CD4-positive, alpha-beta T cell treated with Interleukin-15 for 4 hours (primary cell): ENCODE data around the gene SLC16A10.
"Not testable (repeated sequence)": the region's sequence is repeated elsewhere in the genome, so short reads cannot be mapped to it uniquely, and the experiment has no call there.

ENCODE experiments used
- DNase-seq: peaks from one replicate; pipeline ENCODE4 v3.0.0-alpha.2; 2020; ENCODE audit warnings: low spot score

SLC16A10 gene, protein sequence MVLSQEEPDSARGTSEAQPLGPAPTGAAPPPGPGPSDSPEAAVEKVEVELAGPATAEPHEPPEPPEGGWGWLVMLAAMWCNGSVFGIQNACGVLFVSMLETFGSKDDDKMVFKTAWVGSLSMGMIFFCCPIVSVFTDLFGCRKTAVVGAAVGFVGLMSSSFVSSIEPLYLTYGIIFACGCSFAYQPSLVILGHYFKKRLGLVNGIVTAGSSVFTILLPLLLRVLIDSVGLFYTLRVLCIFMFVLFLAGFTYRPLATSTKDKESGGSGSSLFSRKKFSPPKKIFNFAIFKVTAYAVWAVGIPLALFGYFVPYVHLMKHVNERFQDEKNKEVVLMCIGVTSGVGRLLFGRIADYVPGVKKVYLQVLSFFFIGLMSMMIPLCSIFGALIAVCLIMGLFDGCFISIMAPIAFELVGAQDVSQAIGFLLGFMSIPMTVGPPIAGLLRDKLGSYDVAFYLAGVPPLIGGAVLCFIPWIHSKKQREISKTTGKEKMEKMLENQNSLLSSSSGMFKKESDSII

DNA sequence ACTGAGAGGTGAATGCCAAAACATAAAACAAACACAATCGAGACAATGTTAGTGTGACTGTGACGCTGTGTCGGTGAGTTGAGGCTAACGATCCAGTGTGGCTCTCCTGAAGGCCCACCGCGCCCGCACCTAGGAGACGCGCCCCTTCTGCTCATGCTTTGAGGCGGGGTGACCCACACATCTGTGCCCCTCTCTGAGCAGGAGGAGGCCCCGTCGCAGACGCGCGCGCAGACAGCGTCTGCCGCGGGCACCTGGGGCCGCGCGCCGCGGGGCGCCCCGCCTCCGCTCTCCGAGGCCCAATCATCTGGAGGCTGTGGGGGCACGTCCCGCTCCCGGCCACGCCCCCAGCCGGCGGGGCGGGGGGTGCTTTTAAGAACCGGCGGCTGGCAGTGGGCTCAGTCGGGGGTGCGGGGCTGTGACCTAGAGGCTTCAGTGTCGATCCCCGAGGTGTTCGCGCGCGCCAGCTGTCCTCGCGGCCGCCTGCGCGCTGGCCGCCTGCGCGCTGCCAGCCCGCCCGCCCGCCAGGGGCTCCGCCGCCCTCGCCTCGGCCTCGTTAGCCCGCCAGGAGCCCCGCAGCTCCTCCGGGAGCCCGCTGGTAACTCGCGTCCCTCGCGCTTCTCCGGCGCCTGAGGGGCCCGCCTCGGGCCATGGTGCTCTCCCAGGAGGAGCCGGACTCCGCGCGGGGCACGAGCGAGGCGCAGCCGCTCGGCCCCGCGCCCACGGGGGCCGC, at the start of gene SLC16A10:
Gene SLC16A10, plus strand, starts transcription at position 398 of the 730 bp plus-strand sequence. Its CDS starts 250 bp downstream, at position 648.
- peak; percentile 69 for DNase-seq

DNA sequence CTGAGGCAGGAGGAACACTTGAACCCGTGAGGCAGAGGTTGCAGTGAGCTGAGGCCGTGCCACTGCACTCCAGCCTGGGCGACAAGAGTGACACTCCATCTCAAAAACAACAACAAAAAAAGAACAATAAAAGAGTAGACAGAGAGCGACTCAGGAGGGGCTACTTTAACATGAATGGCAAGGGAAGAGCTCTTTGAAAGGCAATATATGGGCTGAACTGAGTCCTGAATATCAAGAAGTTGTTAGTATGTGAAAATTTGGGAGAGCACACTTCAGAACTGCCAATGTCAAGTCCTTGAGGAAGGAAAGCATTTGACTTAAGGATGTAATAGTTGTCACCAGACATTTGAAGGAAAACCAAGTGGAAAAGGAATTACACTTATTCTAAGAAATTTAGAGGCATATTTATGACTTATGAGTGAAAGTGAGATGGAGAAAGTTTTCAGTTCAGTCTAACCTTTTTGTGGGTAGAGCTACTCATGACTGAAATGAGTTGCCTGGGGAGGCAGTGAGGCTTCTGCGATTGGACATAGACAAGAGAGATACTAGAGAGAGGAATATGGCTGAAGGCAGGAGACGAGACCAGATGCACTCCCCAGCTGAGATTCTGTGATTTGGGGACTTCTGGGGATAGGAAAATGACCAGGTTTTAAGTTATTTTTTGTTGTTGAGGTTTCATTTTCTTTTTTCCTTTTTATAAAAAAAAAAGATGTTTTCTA, 48.6 kb upstream of the SLC16A10 start:
- no peak for DNase-seq

DNA sequence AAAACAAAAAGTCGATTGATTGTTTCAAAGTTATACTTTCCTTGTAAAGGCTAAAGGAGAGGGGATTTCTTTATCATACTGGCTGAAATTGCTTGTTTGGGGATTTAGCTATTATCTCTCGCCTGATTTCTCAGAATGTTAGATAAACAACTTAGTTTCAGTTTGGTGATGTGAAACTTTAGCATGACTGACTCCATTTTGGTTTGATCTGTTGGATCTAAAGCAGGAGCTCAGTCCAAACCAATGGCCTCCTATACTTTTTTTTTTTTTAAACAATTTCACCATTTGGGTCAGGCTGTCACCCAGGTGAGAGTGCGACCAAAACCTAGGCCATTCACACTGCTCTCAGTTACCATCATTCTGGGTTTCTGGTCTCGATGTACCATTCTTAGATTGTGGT, 45.4 kb upstream of the SLC16A10 start:
- DNase-seq = no peak

DNA sequence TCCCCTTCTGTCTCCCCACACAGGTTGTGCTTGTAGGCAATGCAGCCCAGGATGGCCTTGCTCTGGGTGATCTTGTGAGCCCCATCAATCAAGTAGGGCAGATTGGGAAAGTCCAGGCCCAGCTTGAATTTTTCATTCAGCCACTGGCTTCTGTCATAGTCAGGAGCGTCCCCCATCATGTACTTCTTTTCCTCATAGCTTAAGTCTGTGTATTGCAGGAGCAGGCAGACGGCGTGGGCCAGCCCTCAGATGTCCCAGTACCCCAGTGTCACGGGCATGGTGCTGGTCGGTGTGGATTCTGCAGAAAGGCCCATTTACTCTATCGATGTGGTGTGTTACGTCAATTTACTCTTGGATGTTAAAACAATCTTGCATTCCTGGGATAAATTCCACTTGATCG, 40.1 kb upstream of the SLC16A10 start:
- DNase-seq = no peak

DNA sequence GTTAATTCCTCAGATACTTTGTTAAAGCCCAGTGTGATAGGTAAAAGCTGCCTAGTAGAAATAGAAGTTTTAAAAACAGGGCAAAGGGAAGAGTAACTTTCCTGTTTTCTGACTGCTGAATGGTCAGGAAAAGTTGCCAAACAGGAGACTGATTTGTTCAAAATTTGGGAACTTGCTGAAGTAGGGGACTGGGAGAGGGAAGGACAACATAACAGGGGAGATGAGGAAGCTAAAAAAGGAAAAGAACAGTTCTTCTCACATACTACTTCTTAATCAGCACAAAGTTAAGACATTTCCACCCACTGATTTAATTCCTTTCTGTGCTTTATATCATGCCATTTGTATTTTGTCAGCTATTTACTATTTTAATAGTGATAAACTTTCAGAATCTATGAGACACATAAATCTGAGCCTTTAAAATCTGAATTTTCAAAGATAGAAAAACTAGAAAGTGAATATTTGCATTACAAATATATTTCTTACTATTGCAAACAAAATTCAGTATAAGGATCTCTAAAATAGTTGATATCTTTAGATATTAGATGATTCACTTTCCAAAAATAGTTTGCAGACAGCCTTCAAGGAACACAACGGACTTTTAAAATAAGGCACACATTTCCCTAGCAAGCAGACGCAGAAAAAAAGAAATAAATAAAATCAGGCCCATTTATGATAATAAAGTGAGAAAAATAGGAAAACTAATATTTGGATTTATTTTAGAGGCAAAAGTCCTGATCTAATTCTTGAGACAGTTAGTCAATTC, 36.9 kb upstream of the SLC16A10 start:
- no peak for DNase-seq

DNA sequence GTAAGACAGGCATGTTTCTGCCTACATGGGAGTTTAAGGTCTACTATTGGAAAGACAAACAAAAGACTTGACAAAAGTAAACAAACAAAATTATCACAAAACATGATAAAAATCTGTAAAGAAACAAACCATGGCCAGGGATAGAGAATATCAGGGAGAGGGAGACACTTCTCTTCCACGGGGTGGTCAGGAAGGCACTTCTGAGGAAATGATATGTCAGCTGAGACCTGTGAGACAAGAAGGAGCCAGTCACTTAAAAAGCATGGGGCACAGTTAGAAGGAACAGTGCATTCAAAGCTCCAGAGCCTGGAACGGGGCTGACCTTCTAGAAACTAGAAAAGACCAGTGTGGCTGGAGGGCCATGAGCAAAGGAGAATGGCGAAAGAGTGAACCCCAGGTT, 35.1 kb upstream of the SLC16A10 start:
- no peak for DNase-seq

DNA sequence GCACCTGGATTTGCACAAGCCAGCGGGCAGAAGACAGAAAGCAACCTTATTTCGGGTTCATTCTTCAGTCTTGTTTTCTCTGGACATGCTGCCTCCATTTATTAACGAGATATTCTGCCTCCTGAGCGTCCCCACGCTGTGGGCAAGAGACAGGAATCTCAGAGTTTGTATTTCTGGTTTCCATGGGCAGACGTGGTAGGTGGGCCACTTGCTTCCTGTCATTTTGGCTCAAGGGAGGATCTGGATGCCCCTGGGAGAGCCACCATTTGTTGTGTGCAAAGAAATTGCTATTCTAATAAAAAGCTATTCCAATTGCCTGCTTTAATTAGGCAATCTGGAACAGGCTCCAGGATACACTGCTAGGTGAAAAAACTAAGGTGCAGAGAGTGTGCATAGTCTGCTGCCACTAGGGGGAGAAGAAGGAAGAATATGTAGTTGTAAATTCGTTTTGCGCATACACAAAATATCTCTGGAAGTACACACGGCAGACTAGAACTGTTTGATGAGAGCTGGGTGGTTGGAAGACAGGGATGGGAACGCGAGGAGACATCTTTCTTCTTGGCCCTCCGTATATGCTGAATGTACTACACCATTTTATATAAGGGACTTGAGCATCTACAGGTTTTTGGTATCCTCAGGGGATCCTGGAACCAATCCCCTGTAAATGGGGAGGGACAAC, 30.1 kb upstream of the SLC16A10 start:
- peak; percentile 10 for DNase-seq

DNA sequence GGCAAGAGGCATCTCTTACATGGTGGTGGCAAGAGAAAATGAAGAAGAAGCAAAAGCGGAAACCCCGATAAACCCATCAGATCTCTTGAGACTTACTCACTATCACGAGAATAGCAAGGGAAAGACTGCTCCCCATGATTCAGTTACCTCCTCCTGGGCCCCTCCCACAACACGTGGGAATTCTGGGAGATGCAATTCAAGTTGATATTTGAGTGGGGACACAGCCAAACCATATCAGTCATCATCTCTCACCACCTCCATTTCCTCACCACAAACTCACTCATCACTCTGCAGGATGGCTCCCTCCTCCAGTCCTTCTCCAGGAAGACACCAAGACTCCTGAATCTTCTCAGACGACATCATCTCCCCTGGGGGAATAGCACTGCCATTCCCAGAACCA, 25.8 kb upstream of the SLC16A10 start:
- DNase-seq = no peak

DNA sequence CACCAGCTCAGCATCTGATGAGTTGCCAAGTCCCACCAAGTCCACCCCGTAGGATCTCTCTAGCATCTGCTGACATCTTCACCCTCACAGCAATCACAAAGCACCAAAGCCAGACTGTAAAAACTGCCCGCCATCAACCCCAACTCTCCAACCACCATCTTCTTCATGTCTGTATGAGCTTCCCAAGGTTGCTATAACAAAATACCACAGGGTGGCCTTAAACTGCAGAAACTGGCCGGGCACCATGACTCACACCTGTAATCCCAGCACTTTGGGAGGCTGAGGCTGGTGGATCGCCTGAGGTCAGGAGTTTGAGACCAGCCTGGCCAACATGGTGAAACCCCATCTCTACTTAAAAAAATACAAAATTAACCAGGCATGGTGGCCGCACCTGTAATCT, 25.3 kb upstream of the SLC16A10 start:
- not testable (repeated sequence) for DNase-seq

DNA sequence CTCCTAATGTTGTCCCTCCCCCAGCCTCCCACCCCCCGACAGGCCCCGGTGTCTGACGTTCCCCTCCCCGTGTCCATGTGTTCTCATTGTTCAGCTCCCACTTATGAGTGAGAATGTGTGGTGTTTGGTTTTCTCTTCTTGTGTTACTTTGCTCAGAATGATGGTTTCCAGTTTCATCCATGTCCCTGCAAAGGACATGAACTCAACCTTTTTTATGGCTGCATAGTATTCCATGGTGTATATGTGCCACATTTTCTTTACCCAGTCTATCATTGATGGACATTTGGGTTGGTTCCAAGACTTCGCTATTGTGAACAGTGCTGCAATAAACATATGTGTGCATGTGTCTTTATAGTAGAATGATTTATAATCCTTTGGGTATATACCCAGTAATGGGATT, 24.4 kb upstream of the SLC16A10 start:
- not testable (repeated sequence) for DNase-seq

DNA sequence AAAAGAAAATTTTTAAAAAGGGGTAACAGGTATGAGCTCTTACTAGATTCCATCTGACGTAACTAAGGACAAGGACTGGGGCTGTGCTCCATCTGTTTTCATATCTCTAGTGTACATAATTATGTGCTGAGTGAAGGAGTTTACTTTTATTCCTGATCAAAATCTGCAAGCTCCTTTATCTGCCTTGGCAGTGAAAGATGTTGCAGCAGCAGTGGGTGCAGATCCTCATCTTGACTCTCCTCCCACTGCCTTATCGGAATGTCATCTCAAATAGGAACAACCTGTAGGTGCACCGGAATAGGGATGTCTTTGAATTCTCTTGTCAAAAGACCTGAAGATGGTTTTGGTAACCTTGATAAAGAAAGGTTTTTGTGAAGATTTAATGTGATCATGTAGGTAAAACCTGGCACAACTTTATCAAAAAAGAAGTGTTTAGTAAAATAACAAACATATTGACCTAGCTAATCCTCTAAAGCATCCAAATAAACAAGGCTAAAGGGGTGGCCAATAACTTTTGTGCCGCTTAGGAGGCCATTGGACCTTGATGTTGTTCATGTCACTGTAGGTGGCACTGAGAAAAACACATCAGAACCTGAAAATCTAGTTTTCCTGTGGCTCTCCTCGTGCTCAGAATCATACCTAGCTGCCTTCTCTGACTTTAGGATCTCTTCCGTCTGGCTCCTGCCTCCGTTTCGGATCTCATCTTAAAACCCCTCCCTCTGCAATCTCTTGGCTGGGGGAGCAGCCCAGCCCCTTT, 19.0 kb upstream of the SLC16A10 start:
- no peak for DNase-seq

DNA sequence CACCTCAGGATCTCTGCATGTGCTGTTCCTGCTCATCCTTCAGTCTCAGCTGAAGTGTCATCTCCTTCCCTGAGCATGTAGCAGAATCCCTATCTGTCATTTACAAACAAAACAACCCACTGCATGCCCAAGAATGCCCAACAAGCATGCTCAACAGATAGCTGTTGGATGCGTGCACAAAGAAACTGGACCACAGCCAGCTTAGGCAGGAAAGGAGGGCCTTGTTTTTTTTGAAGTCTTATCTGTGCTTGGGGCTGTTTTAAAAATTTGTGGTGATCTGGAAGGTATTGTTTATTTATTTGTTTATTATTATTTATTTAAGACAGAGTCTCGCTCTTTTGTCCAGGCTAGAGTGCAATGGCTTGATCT, 18.5 kb upstream of the SLC16A10 start:
- no peak for DNase-seq

DNA sequence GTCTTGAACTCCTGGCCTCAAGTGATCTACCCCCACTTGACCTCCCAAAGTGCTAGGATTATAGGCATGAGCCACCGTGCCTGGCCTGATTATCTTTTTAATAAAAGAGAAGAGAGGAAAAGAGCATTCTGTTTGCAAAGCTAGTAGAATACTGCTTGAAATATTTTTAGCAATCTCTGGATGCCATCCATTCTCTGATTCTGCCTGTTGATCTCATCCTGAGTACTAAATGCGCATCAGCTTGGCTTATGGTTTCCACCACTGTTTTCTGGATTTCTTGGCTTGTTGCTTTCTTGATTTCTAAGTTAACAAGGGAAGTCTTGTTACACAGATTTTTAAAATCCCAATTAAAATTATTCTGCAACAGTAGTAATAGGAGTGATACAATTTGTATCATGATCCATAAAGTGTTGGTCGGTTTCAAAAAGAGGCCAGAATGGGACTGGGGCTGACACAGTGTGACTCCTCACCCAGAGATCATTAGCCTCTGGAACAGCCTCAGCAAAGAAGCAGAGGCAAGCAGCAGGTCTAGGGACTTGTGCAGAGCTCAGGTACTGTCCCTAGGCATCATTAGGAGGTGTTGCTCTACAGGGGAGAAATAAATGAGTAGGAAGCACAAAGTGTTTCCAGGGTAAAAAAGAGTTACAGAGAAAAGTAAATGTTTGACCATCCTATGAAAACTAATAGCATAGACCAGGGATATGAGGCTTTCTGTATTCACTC, 17.8 kb upstream of the SLC16A10 start:
- no peak for DNase-seq

DNA sequence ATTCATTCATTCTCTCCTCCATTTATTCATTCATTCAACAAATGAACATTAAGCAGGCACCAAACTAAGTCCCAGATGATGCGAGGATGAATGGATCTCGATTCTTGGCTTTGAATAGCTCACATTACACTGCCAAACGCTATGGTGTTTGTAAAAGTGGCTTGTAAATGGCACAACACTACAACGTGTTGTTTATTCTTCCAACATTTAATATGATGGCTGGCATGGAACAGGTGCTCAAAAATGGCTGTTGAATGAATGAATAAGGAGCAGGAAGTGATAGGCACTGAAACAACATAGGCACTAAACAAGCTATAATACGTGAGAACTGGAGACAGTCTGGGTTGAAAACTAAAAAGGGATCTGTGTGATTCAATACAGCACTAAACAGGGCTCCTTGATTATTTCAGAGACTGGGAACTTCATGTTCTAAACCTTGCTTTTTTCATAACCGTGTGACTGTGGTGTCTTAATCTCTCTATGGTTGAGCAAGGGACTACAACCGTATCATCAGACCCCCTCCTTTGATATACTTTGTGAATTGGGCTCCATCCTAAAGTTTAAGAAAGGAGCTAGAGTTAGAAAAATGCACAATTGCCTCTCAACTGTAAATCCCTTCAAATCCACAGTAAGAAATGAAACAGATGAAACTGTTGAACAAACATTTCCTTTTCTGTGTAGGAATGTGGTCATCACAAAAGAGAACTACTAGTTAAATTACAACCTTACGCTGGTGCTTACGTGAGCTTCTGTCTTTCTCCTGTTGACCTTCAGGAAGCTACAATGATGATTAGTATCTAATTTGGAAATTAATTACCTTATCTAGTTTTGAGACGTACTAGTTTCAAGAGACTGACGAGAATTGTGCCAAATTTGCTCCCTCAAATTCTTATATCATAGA, 16.9 kb upstream of the SLC16A10 start:
- DNase-seq = no peak

DNA sequence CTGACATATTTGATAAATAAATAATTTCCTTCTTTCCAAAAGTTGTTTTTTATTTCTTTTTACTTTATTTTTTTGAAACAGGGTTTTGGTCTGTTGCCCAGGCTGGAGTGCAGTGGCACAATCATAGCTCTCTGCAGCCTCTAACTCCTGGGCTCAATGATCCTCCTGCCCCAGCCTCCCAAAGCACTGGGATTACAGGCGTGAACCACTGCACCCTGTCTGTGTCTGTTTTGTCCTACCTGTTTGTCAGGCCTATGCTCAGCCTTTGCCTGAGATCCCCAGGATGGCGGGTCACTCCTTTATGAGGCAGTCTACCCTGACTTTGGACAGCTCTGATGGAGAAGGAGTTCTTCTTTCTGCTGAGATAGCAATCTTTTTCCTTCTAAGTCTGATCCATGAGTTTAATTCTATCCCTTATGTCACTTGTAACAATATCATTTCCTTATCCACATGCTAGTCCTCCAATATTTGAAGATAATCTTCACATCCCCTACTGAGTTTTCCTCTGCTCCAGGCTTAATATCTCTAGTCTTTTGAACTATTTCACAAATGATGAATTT, 14.4 kb upstream of the SLC16A10 start:
- no peak for DNase-seq

DNA sequence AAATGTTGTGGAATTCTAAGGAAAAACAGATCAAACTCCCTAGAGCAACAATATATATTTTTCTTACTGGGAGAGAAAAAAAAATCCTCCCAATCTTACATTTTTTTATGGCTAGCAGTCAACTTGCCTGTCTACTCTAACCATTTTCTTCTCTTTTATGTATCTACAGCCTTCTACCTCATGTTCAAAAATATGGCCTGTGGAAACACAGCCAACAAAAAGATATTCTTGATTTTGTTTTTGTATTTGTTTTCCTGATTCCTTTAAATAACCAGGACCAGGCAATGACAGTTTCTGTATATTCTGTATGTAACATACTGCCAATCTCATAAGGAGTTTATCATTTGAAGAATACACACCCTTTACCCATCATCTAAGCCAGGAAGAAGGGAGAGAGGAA, 13.0 kb upstream of the SLC16A10 start:
- no peak for DNase-seq

DNA sequence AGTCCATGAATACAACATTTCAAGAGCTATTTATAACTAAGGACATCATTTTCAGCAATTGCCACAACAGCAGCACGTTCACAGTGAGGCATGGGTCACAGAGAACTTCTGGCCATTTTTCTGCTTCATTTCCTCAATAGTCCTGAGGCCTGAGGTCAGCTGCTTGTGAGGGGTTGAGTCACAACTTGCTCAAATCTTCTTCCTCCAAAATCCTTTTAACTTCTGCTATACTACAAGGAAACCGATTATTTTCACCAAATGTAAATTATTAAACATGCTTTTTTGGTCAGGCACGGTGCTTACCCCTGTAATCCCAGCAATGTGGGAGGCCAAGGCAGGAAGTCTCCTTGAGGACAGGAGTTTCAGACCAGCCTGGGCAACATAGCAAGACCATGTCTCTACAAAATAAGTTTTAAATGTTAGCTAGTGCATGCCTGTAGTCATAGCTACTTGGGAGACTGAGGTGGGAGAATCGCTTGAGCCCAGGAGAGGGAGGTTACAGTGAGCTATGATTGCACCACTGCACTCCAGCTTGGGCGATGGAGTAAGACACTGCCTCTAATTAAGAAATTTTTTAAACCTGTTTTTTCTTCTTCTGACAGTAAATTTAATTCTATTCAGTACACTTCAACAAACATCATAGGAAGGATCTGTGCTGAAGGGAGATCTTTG, 11.1 kb upstream of the SLC16A10 start:
- no peak for DNase-seq

DNA sequence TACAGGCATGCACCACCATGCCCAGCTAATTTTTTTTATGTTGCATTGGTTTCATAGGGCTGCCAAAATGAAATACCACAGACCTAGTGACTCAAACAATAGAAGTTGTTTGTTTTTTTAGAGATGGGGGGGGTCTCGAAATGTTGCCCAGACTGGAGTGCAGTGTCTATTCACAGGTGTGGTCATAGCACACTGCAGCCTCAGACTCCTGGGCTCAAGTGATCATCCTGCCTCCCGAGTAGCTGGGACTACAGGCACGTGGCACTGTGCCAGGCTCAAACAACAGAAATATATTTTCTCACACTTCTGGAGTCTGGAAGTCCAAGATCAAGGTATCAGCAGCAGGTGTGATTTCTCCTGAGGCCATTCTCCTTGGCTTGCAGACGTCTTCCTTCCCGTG, 6.6 kb upstream of the SLC16A10 start:
- DNase-seq = no peak
